ENCODE measurements around the gene ERCC6L2. TPM values are rescaled to one million over a fixed set of nuclear protein-coding genes. Genes with fewer than 3 reads are reported as not detected.

The ERCC6L2 gene
- total RNA-seq, 1 donor from 2014 or later = 77.6 TPM

DNA sequence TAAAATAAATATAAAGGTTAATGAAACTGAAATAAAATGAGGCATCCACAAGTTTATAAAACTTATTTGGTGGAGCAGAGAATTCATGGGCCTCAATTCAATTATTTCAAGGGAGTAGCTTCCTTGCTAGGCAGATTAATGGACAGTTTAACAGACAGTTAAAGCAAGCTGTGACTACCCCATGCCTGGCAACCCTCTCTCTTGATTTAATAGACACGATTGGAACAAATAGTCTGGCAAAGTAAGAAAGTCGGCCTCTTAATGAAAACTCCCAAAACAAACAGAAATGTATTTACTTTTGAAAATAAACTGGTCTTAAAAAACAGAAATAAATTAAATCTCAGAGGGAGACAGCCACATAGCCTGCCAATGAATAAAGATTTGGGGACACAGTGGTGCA lies 40.1 kb upstream of the ERCC6L2 start:
- no peaks in the 10 kb centered on the region for H3K79me2 ChIP-seq (ENCODE audit: low read depth)
- no peaks in the 10 kb centered on the region for H3K36me3 ChIP-seq
- H3K27me3 ChIP-seq = no peaks in the 10 kb centered on the region
- no peak for TF ChIP-seq EZH2phosphoT487 (IDR thresholded peaks at IDR 0.05)
- TF ChIP-seq CTCF (IDR thresholded peaks at IDR 0.05) = no peak
- H3K4me3 ChIP-seq = no peak overlapping the region
- no peaks in the 10 kb centered on the region for H3K27me3 Mint-ChIP-seq (ENCODE audit: insufficient read depth, low read depth)
- no peaks in the 10 kb centered on the region for H4K20me1 ChIP-seq (ENCODE audit: low read depth)
- no peaks in the 10 kb centered on the region for H3K36me3 Mint-ChIP-seq
- no peak overlapping the region for H3K27ac Mint-ChIP-seq
- DNase-seq (ENCODE audit: low spot score) = no peak
- no peaks in the 10 kb centered on the region for H3K9me3 ChIP-seq (ENCODE audit: low read depth)
- no peak overlapping the region for H3K4me2 ChIP-seq
- H3K4me1 ChIP-seq = no peaks in the 10 kb centered on the region
- H2AFZ ChIP-seq (replicated peaks) = no peak overlapping the region
- no peak overlapping the region for H3K4me3 Mint-ChIP-seq
- no peaks in the 10 kb centered on the region for H3F3A ChIP-seq (ENCODE audit: low read depth)
- H3K9ac ChIP-seq = no peak overlapping the region
- H3K9me3 Mint-ChIP-seq = no peaks in the 10 kb centered on the region
- no peak overlapping the region for H3K27ac ChIP-seq
- H3K4me1 Mint-ChIP-seq = no peaks in the 10 kb centered on the region

DNA sequence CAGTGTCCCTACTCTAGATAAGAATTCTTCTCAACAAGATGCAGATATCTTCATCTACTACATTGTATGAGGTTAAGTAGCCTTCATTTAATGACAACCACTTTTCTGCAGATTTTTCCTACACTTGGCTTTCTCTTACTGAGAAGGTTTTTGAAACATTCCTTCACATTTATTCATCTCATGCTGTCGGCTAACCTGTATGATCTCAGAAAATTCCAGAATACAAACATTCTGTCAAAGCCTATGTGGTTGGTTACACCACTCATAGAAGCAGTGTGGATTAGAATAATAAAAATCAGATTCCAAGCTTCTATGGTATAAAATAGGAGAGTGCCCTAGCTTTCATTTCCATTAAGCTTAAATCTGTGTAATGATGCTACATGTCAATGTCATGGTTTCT lies 39.4 kb upstream of the ERCC6L2 start:
- Histone ChIP-seq H3F3A (ENCODE audit: low read depth) (no peaks in the 10 kb centered on the region), H3K4me2 (no peak overlapping the region)

DNA sequence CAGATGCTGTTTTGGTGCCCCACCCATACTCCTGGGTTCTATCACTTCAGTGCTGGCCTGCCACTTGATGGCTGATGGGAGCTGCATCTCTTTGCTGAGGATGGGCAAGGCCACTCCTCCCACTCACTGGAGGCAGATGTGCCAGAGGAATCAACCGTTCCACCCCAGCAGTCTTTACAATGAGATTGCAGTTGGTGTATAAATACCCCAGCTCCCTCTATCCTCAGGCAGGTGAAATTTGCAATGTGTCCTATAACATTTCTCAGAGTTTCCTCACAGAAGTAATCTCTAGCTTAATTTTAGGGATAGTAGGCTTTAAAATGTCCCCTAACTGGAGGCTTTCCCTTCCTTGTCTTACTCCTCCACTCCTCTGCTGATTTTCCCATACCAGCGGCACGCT lies 36.5 kb upstream of the ERCC6L2 start:
- no peak overlapping the region for H3K9ac ChIP-seq
- H3K27me3 ChIP-seq = no peaks in the 10 kb centered on the region
- H3K4me2 ChIP-seq = no peak overlapping the region
- H3K9me3 ChIP-seq (ENCODE audit: low read depth) = no peaks in the 10 kb centered on the region
- Mint-ChIP-seq H3K27me3 (ENCODE audit: insufficient read depth, low read depth) (no peaks in the 10 kb centered on the region), H3K4me1 (no peaks in the 10 kb centered on the region), H3K9me3 (peaks cover 3% of the 10 kb centered on the region), H3K27ac (no peak overlapping the region), H3K4me3 (no peak overlapping the region), H3K36me3 (peaks cover 2% of the 10 kb centered on the region)
- no peaks in the 10 kb centered on the region for H4K20me1 ChIP-seq (ENCODE audit: low read depth)
- no peak overlapping the region for H3K27ac ChIP-seq
- no peak for DNase-seq (ENCODE audit: low spot score)
- H3K4me1 ChIP-seq = no peaks in the 10 kb centered on the region
- TF ChIP-seq EZH2 (IDR thresholded peaks at IDR 0.05) = no peak
- no peak for TF ChIP-seq EZH2phosphoT487 (IDR thresholded peaks at IDR 0.05)
- no peak for TF ChIP-seq CTCF (IDR thresholded peaks at IDR 0.05)
- H3F3A ChIP-seq (ENCODE audit: low read depth) = no peaks in the 10 kb centered on the region
- no peaks in the 10 kb centered on the region for H3K36me3 ChIP-seq
- H2AFZ ChIP-seq (replicated peaks) = no peak overlapping the region
- H3K4me3 ChIP-seq = no peak overlapping the region
- H3K79me2 ChIP-seq (ENCODE audit: low read depth) = no peaks in the 10 kb centered on the region

More for the DNA sequence above, 39.4 kb upstream of the ERCC6L2 start:
- no peak overlapping the region for H3K9ac ChIP-seq
- no peaks in the 10 kb centered on the region for H3K79me2 ChIP-seq (ENCODE audit: low read depth)
- no peaks in the 10 kb centered on the region for H4K20me1 ChIP-seq (ENCODE audit: low read depth)
- no peaks in the 10 kb centered on the region for H3K27me3 ChIP-seq
- H3K9me3 Mint-ChIP-seq = no peaks in the 10 kb centered on the region
- H3K4me1 ChIP-seq = no peaks in the 10 kb centered on the region
- DNase-seq (ENCODE audit: low spot score) = no peak
- no peaks in the 10 kb centered on the region for H3K27me3 Mint-ChIP-seq (ENCODE audit: insufficient read depth, low read depth)
- H2AFZ ChIP-seq (replicated peaks) = no peak overlapping the region
- H3K4me1 Mint-ChIP-seq = no peaks in the 10 kb centered on the region
- H3K36me3 ChIP-seq = no peaks in the 10 kb centered on the region
- no peak overlapping the region for H3K4me3 ChIP-seq
- H3K4me3 Mint-ChIP-seq = no peak overlapping the region
- no peak overlapping the region for H3K27ac ChIP-seq
- H3K36me3 Mint-ChIP-seq = no peaks in the 10 kb centered on the region
- H3K27ac Mint-ChIP-seq = no peak overlapping the region
- H3K9me3 ChIP-seq (ENCODE audit: low read depth) = no peaks in the 10 kb centered on the region
- no peak for TF ChIP-seq EZH2 (IDR thresholded peaks at IDR 0.05)
- no peak for TF ChIP-seq EZH2phosphoT487 (IDR thresholded peaks at IDR 0.05)
- TF ChIP-seq CTCF (IDR thresholded peaks at IDR 0.05) = no peak

DNA sequence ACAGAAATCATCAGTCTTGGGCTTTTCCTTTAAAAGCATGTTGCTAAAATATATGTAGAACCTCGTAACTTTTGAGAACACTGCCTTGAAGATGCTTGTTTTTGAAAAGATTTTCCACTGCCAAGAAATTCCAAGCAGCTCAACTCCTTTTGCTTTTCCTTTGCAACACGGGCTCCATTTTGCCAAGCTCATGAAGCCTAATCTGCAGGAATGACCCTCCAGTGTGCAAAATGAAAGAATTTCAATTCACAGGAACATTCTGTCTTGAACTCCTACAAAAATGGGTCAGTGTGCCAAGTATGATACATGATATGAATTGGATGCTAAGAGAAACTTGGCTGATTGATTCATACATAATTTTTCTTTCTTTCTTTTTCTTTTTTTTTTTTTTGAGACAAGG lies 35.4 kb upstream of the ERCC6L2 start:
- Histone ChIP-seq H3K79me2 (ENCODE audit: low read depth) (no peaks in the 10 kb centered on the region), H3K27ac (no peak overlapping the region), H3K9ac (no peak overlapping the region), H3K36me3 (no peaks in the 10 kb centered on the region), H3K4me3 (no peak overlapping the region), H2AFZ (replicated peaks) (no peak overlapping the region), H3K4me1 (no peaks in the 10 kb centered on the region), H4K20me1 (ENCODE audit: low read depth) (no peaks in the 10 kb centered on the region), H3F3A (ENCODE audit: low read depth) (no peaks in the 10 kb centered on the region), H3K27me3 (no peaks in the 10 kb centered on the region), H3K9me3 (ENCODE audit: low read depth) (no peaks in the 10 kb centered on the region), H3K4me2 (no peak overlapping the region)
- Mint-ChIP-seq H3K9me3 (peaks cover 3% of the 10 kb centered on the region), H3K4me3 (no peak overlapping the region), H3K4me1 (no peaks in the 10 kb centered on the region), H3K27ac (no peak overlapping the region), H3K27me3 (ENCODE audit: insufficient read depth, low read depth) (no peaks in the 10 kb centered on the region), H3K36me3 (peaks cover 2% of the 10 kb centered on the region)
- no peak for DNase-seq (ENCODE audit: low spot score)
- TF ChIP-seq EZH2 (IDR thresholded peaks at IDR 0.05) (no peak), CTCF (IDR thresholded peaks at IDR 0.05) (no peak), EZH2phosphoT487 (IDR thresholded peaks at IDR 0.05) (no peak)

All from neural progenitor cell (in vitro differentiated cells).